ENCODE measurements around the gene CDC37L1. TPM values are rescaled to one million over a fixed set of nuclear protein-coding genes. Genes with fewer than 3 reads are reported as not detected.

CDC37L1 gene
- polyA plus RNA-seq, 1 donor (not counting 4 experiments of a cell fraction or from before 2014, with no cell fraction given) = 15.5 TPM

GRCh38 chr9:4667681-4668080 is 11.7 kb upstream of the CDC37L1 start:
- Histone ChIP-seq H2AFZ (ENCODE audit: control insufficient read depth, low read length) (no peak overlapping the region), H3K4me3 (ENCODE audit: control insufficient read depth in 2 of 3, extremely low read depth in 1 of 3, insufficient read depth in 2 of 3, low read depth in 1 of 3, low read length in 3 of 3) (no peak overlapping the region), H3K9me3 (ENCODE audit: control insufficient read depth, low read depth, low read length) (no peaks in the 10 kb centered on the region), H3K36me3 (ENCODE audit: control insufficient read depth in 2 of 2, extremely low read depth in 1 of 2, insufficient read depth in 2 of 2, low read length in 2 of 2) (no peaks in the 10 kb centered on the region), H3K27ac (ENCODE audit: control insufficient read depth, insufficient read depth, low read length) (no peak overlapping the region), H3K27me3 (ENCODE audit: control insufficient read depth, extremely low read depth, insufficient read depth, low read length) (no peaks in the 10 kb centered on the region), H3K9ac (ENCODE audit: control insufficient read depth, extremely low read depth, insufficient read depth, low read length) (no peak overlapping the region), H3K9me1 (ENCODE audit: control insufficient read depth, extremely low read depth, insufficient read depth, low read length) (no peaks in the 10 kb centered on the region), H3K4me2 (ENCODE audit: control insufficient read depth, extremely low read depth, insufficient read depth, low read depth, low read length) (no peak overlapping the region), H3K4me1 (ENCODE audit: control insufficient read depth, extremely low read depth, insufficient read depth, low read length) (peaks cover 32% of the 10 kb centered on the region), H4K20me1 (ENCODE audit: control insufficient read depth, extremely low read depth, insufficient read depth, low read length) (no peaks in the 10 kb centered on the region), H3K79me2 (ENCODE audit: control insufficient read depth, insufficient read depth, low read length) (peaks cover 12% of the 10 kb centered on the region)
- FAIRE-seq = no peak
- dilution Hi-C loops (cut with MboI; ENCODE audit: extremely low pct_ligation_motif_present, low sequenced_read_pairs) = no loop called here
- no peak for DNase-seq (ENCODE audit: low read depth, low spot score)
- TF ChIP-seq EZH2 (IDR thresholded peaks at IDR 0.05; ENCODE audit: low read length) (no peak), CTCF (optimal IDR thresholded peaks at IDR 0.05 in 1 of 3, IDR thresholded peaks at IDR 0.05 in 1 of 3, conservative IDR thresholded peaks at IDR 0.05 in 1 of 3; ENCODE audit: extremely low read depth in 1 of 3, insufficient read depth in 2 of 3, low read length in 3 of 3) (no peak)

- no peaks in the 10 kb centered on the region for H3K36me3 ChIP-seq (ENCODE audit: control insufficient read depth in 2 of 2, extremely low read depth in 1 of 2, insufficient read depth in 2 of 2, low read length in 2 of 2)
- no peak overlapping the region for H2AFZ ChIP-seq (ENCODE audit: control insufficient read depth, low read length)
- H3K27ac ChIP-seq (ENCODE audit: control insufficient read depth, insufficient read depth, low read length) = no peak overlapping the region
- H3K79me2 ChIP-seq (ENCODE audit: control insufficient read depth, insufficient read depth, low read length) = peaks cover 6% of the 10 kb centered on the region
- no peaks in the 10 kb centered on the region for H3K9me3 ChIP-seq (ENCODE audit: control insufficient read depth, low read depth, low read length)
- DNase-seq (ENCODE audit: low read depth, low spot score) (no peak), FAIRE-seq (no peak)
- no peak overlapping the region for H3K4me3 ChIP-seq (ENCODE audit: control insufficient read depth in 2 of 3, extremely low read depth in 1 of 3, insufficient read depth in 2 of 3, low read depth in 1 of 3, low read length in 3 of 3)
- no peaks in the 10 kb centered on the region for H3K9me1 ChIP-seq (ENCODE audit: control insufficient read depth, extremely low read depth, insufficient read depth, low read length)
- peaks cover 23% of the 10 kb centered on the region for H3K4me1 ChIP-seq (ENCODE audit: control insufficient read depth, extremely low read depth, insufficient read depth, low read length)
- TF ChIP-seq CTCF (optimal IDR thresholded peaks at IDR 0.05 in 1 of 3, IDR thresholded peaks at IDR 0.05 in 1 of 3, conservative IDR thresholded peaks at IDR 0.05 in 1 of 3; ENCODE audit: extremely low read depth in 1 of 3, insufficient read depth in 2 of 3, low read length in 3 of 3) = no peak
- no peak for TF ChIP-seq EZH2 (IDR thresholded peaks at IDR 0.05; ENCODE audit: low read length)
- H3K27me3 ChIP-seq (ENCODE audit: control insufficient read depth, extremely low read depth, insufficient read depth, low read length) = no peaks in the 10 kb centered on the region
- H3K4me2 ChIP-seq (ENCODE audit: control insufficient read depth, extremely low read depth, insufficient read depth, low read depth, low read length) = no peak overlapping the region
- H3K9ac ChIP-seq (ENCODE audit: control insufficient read depth, extremely low read depth, insufficient read depth, low read length) = no peak overlapping the region
- dilution Hi-C loops (cut with MboI; ENCODE audit: extremely low pct_ligation_motif_present, low sequenced_read_pairs) = no loop called here
- no peaks in the 10 kb centered on the region for H4K20me1 ChIP-seq (ENCODE audit: control insufficient read depth, extremely low read depth, insufficient read depth, low read length)
Observed at GRCh38 chr9:4668604-4669003, 10.8 kb upstream of the CDC37L1 start.
